HG02798 (cell line): ENCODE data around the gene ETFB.

Source experiments
- ATAC-seq: cut with Tn5 transposase; IDR thresholded peaks from one replicate; pipeline ENCODE4 v1.9.1; 2021; ENCODE audit warnings: mild to moderate bottlenecking; ENCODE audit not compliant: unreplicated experiment, poor library complexity

ETFB gene

GRCh38 chr19:51331193-51331592, 35.0 kb downstream of the ETFB start:
- ATAC-seq: no peak

GRCh38 chr19:51330366-51330765, 35.8 kb downstream of the ETFB start:
- no peak for ATAC-seq

GRCh38 chr19:51329411-51329810, 36.8 kb downstream of the ETFB start:
- ATAC-seq: no peak

GRCh38 chr19:51327066-51328001, 38.9 kb downstream of the ETFB start:
- ATAC-seq: no peak

- no peak for ATAC-seq
Observed at GRCh38 chr19:51326216-51327065, 39.7 kb downstream of the ETFB start.

GRCh38 chr19:51325161-51325976, 40.8 kb downstream of the ETFB start:
- no peak for ATAC-seq

- no peak for ATAC-seq
Observed at GRCh38 chr19:51324167-51324481, 42.1 kb downstream of the ETFB start.

- no peak for ATAC-seq
Observed at GRCh38 chr19:51323481-51324166, 42.6 kb downstream of the ETFB start.

GRCh38 chr19:51321799-51322198, 44.4 kb downstream of the ETFB start:
- ATAC-seq: no peak

GRCh38 chr19:51320280-51320657, 45.9 kb downstream of the ETFB start:
- ATAC-seq: no peak

GRCh38 chr19:51319649-51320279, 46.4 kb downstream of the ETFB start:
- ATAC-seq: no peak

- no peak for ATAC-seq
Observed at GRCh38 chr19:51318687-51319648, 47.2 kb downstream of the ETFB start.

GRCh38 chr19:51317968-51318367, 48.2 kb downstream of the ETFB start:
- ATAC-seq: no peak

GRCh38 chr19:51317376-51317775, 48.8 kb downstream of the ETFB start:
- ATAC-seq: no peak

- ATAC-seq: no peak
Observed at GRCh38 chr19:51316688-51317087, 49.5 kb downstream of the ETFB start.

GRCh38 chr19:51311351-51312257, 54.6 kb downstream of the ETFB start, which contains the start of gene IGLON5:
Gene IGLON5 (plus strand): TSS chr19:51311644. CDS start chr19:51311848, 204 bp downstream.
- ATAC-seq: no peak

GRCh38 chr19:51305479-51305878, 60.7 kb downstream of the ETFB start:
- ATAC-seq: no peak
